Gastroesophageal sphincter (tissue), 3 donors: ENCODE data around the gene RNF213.

ENCODE experiments used
- POLR2A ChIP-seq, 2 donors: fragments of 450-650 bp; IDR thresholded peaks; one replicate each; pipeline ENCODE4 v1.6.1; 2017; ENCODE audit warnings: antibody characterized with exemption in 2 of 2, mild to moderate bottlenecking in 2 of 2, moderate library complexity in 1 of 2
- POLR2AphosphoS5 ChIP-seq: sonication (generic); formaldehyde crosslinking; IDR thresholded peaks from one replicate; pipeline ENCODE4 v1.6.1; 2017; ENCODE audit warnings: antibody characterized with exemption
- TF ChIP-seq, protein P1 (sequence below), 4 experiments: fragments of 200-600 bp in 2 of 4; fragments of 450-650 bp in 2 of 4; sonication (generic) in 1 of 4; IDR thresholded peaks; one replicate each; pipeline ENCODE4 v1.5.1; 2017 to 2019; ENCODE audit warnings: antibody characterized with exemption in 4 of 4, mild to moderate bottlenecking in 2 of 4, moderate library complexity in 2 of 4

DNA sequence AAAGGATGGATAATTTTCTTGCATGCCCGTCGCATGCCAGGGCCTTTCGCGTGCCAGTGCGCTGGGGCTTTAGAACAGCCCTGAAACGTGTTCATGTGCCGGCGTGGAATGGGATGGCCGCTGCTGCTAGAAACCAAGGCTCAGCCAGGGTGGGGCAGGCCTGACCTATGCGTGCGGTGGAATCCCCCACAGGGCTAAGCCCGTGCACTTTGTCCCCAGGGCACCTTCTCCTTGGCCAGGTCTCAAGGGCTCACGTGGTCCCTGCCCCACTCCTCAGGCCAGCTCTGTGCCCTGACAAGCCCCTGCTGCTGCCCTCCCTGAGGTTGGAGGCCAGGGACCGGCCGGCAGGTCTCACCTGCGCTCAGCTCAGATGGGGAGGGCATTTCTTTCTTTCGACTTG, 13.1 kb upstream of the RNF213 start:
- TF ChIP-seq POLR2A (IDR thresholded peaks at IDR 0.05) (no peak), POLR2AphosphoS5 (no peak)
- TF ChIP-seq, protein P1, sequence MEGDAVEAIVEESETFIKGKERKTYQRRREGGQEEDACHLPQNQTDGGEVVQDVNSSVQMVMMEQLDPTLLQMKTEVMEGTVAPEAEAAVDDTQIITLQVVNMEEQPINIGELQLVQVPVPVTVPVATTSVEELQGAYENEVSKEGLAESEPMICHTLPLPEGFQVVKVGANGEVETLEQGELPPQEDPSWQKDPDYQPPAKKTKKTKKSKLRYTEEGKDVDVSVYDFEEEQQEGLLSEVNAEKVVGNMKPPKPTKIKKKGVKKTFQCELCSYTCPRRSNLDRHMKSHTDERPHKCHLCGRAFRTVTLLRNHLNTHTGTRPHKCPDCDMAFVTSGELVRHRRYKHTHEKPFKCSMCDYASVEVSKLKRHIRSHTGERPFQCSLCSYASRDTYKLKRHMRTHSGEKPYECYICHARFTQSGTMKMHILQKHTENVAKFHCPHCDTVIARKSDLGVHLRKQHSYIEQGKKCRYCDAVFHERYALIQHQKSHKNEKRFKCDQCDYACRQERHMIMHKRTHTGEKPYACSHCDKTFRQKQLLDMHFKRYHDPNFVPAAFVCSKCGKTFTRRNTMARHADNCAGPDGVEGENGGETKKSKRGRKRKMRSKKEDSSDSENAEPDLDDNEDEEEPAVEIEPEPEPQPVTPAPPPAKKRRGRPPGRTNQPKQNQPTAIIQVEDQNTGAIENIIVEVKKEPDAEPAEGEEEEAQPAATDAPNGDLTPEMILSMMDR (IDR thresholded peaks at IDR 0.05): no peak
